Peyer's patch (tissue), 4 donors: Measurements from ENCODE around the gene UBL7. TPM values are rescaled to one million over a fixed set of nuclear protein-coding genes. Genes with fewer than 3 reads are reported as not detected.

Experiments
- DNase-seq, 3 donors: peaks; one replicate each; pipeline ENCODE4 v3.0.0-alpha.2; 2017 to 2019
- H3K27ac ChIP-seq, 4 donors: fragments of 200-600 bp; sonication (generic); one replicate each; pipeline ENCODE4 v1.5.1; 2016 to 2019
- H3K27me3 ChIP-seq, 2 donors: fragments of 200-600 bp; sonication (generic); one replicate each; pipeline ENCODE4 v1.5.1; 2019
- H3K36me3 ChIP-seq, 3 donors: fragments of 200-600 bp; sonication (generic); one replicate each; pipeline ENCODE4 v1.5.1; 2016 to 2019
- H3K4me1 ChIP-seq, 4 donors: fragments of 200-600 bp; sonication (generic); one replicate each; pipeline ENCODE4 v1.5.1; 2016 to 2019
- H3K4me3 ChIP-seq, 4 donors: fragments of 200-600 bp; sonication (generic); 1 replicate in 3 of 4; 2 replicates in 1 of 4; pipeline ENCODE4 v1.5.1; 2016 to 2019; ENCODE audit warnings: mild to moderate bottlenecking in 1 of 4
- H3K9me3 ChIP-seq, 4 donors: fragments of 200-600 bp; sonication (generic); one replicate each; pipeline ENCODE4 v1.5.1; 2016 to 2019; ENCODE audit warnings: mild to moderate bottlenecking in 1 of 4
- POLR2A ChIP-seq, 2 donors: fragments of 450-650 bp; IDR thresholded peaks; one replicate each; pipeline ENCODE4 v1.5.1; 2017; ENCODE audit warnings: antibody characterized with exemption in 2 of 2, mild to moderate bottlenecking in 2 of 2, moderate library complexity in 2 of 2
- total RNA-seq, 4 donors: library from RNA; depleted of rRNA; stranded (reverse); fragments of >200 nt; gene quantifications; one replicate each; pipeline ENCODE4 v1.1.0, GENCODE V29; 2016
- TF ChIP-seq, protein P1 (sequence below), 6 experiments: fragments of 450-650 bp in 4 of 6; fragments of 200-600 bp in 2 of 6; sonication (generic) in 1 of 6; IDR thresholded peaks; one replicate each; pipeline ENCODE4 v1.5.1; 2017 to 2019; ENCODE audit warnings: antibody characterized with exemption in 6 of 6, mild to moderate bottlenecking in 3 of 6, moderate library complexity in 1 of 6

The UBL7 gene
- total RNA-seq, 4 donors from 2014 or later = 22.3 to 39.6 (median 32.6) TPM

DNA sequence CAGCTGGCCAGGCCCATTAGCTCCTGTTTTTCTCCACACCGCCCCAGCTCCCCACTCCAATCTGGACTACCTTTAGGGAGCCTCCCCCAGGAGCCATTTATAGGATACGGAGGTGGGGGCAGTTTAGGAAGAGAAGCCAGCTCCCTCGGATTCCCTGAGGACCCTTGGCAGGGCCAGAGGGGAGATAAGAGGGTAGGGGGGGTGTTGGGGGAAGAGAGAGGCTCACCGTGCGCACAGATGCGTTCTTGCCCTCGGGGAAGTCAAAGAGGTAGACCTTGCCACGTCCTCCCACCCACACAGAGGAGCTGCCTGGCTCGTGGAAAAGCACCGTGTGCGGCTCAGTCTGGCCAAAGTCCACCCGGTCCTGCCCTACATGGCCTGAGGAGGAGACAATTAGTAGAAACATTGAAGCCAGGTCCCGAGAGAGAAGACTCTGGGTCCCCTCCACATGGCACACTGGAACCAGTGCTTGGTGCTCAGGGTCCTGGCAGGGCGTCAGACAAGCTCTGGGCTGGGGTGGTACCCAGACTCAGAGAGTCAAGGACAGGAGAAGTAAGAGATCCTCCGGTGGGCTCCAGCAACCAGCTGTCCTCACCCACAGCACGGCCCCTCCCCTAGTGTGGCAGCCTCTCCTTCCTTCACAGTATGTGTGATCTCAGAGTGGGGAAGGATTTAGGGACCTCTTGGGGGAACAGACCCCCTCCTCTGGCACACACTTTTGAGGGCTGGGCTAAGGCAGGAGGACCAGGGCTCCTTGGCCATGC is 42.2 kb downstream of the UBL7 start:
- H3K36me3 ChIP-seq = no peaks in the 10 kb centered on the region

DNA sequence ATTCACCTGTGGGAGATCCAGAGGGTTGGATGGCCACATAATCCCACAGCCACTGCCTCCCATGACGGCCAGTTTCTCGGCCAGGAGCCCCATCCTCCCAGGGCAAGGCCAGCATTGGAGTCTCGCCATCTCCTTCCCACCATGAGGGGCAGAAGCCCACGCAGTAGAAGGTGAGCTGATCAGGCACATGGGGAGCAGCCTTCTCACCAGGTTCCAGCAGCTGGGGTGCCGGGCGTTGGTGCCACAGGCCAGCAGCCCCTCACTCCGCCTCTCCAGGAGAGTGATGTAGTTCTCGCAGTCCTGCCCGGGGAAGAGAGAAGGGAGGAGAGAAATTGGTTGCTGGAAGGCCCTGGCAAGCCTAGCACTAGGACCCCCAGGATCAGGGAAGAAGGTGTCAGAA is 43.3 kb downstream of the UBL7 start:
- H3K4me1 ChIP-seq = peaks cover 0 to 26% (median 13%) of the 10 kb centered on the region in 4 donors
- no peak overlapping the region for H3K27ac ChIP-seq
- no peaks in the 10 kb centered on the region for H3K27me3 ChIP-seq
- no peak for DNase-seq
- H3K4me3 ChIP-seq = no peak overlapping the region
- H3K9me3 ChIP-seq = no peaks in the 10 kb centered on the region
- no peaks in the 10 kb centered on the region for H3K36me3 ChIP-seq
- TF ChIP-seq, protein P1, sequence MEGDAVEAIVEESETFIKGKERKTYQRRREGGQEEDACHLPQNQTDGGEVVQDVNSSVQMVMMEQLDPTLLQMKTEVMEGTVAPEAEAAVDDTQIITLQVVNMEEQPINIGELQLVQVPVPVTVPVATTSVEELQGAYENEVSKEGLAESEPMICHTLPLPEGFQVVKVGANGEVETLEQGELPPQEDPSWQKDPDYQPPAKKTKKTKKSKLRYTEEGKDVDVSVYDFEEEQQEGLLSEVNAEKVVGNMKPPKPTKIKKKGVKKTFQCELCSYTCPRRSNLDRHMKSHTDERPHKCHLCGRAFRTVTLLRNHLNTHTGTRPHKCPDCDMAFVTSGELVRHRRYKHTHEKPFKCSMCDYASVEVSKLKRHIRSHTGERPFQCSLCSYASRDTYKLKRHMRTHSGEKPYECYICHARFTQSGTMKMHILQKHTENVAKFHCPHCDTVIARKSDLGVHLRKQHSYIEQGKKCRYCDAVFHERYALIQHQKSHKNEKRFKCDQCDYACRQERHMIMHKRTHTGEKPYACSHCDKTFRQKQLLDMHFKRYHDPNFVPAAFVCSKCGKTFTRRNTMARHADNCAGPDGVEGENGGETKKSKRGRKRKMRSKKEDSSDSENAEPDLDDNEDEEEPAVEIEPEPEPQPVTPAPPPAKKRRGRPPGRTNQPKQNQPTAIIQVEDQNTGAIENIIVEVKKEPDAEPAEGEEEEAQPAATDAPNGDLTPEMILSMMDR (IDR thresholded peaks at IDR 0.05) = no peak
- TF ChIP-seq POLR2A (IDR thresholded peaks at IDR 0.05) = no peak

More for the DNA sequence above, 42.2 kb downstream of the UBL7 start:
- Histone ChIP-seq H3K27ac (peak overlapping the region in 1 of 4 donors; percentile 93), H3K27me3 (no peaks in the 10 kb centered on the region), H3K4me3 (no peak overlapping the region), H3K9me3 (no peaks in the 10 kb centered on the region), H3K4me1 (peaks cover 0 to 35% (median 17%) of the 10 kb centered on the region in 4 donors)
- no peak for TF ChIP-seq POLR2A (IDR thresholded peaks at IDR 0.05)
- TF ChIP-seq, protein P1 (IDR thresholded peaks at IDR 0.05) = no peak
- DNase-seq = no peak

GRCh38 chr15:74417225-74417624 is 43.7 kb downstream of the UBL7 start:
- no peak overlapping the region for H3K4me3 ChIP-seq
- H3K9me3 ChIP-seq = no peaks in the 10 kb centered on the region
- H3K27me3 ChIP-seq = no peaks in the 10 kb centered on the region
- peaks cover 0 to 26% (median 12%) of the 10 kb centered on the region in 4 donors for H3K4me1 ChIP-seq
- no peak for DNase-seq
- no peaks in the 10 kb centered on the region for H3K36me3 ChIP-seq
- no peak for TF ChIP-seq POLR2A (IDR thresholded peaks at IDR 0.05)
- TF ChIP-seq, protein P1 (IDR thresholded peaks at IDR 0.05) = no peak
- peak overlapping the region in 1 of 4 donors; percentile 25 for H3K27ac ChIP-seq

- Histone ChIP-seq H3K9me3 (no peaks in the 10 kb centered on the region), H3K36me3 (no peaks in the 10 kb centered on the region), H3K4me1 (peaks cover 0 to 18% (median 8%) of the 10 kb centered on the region in 4 donors), H3K4me3 (no peak overlapping the region), H3K27me3 (no peaks in the 10 kb centered on the region), H3K27ac (peak overlapping the region in 1 of 4 donors; percentile 25)
- DNase-seq = no peak
- TF ChIP-seq POLR2A (IDR thresholded peaks at IDR 0.05) = no peak
- TF ChIP-seq, protein P1 (IDR thresholded peaks at IDR 0.05) = no peak
These were observed 44.7 kb downstream of the UBL7 start for GRCh38 chr15:74415966-74416916.

DNA sequence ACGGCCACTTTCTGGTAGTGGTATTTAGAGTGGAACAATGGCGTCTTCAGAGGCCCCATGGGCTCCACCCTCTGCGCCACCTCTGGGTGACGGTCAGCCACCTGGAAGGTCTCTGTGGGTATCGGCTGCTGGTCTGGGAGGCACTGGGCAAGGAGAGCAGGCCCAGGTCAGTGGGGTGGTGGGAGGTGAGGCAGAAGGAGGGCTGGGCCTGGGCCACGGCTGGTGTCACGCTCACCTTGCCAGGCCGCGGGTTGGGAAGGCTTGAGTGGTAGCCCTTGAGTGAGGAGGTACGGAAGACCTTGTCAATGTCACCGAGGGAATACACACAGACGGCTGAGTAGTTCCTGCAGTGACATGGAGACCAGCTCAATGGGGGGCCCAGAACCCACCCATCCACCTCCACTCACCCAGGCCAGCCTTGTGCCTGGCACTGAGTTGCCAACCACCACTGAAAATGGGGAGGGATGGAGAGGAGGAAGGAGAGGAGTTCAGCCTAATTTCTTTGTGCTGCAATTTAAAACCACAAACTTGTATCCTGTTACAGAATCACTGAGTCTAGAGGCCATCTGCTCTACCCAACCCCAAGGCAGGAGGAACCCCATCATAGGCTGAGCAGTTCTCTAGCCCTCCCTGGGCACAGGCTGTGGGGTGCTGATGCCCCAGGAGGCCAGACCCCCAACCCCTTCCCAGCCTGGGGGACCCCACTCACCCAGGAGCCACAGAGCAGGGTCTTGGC is 46.2 kb downstream of the UBL7 start:
- DNase-seq = no peak
- TF ChIP-seq POLR2A (IDR thresholded peaks at IDR 0.05) = no peak
- TF ChIP-seq, protein P1 (IDR thresholded peaks at IDR 0.05) = no peak
- no peaks in the 10 kb centered on the region for H3K9me3 ChIP-seq
- no peak overlapping the region for H3K4me3 ChIP-seq
- H3K27ac ChIP-seq = no peak overlapping the region
- no peaks in the 10 kb centered on the region for H3K27me3 ChIP-seq
- peaks cover 0 to 9% (median 2%) of the 10 kb centered on the region in 4 donors for H3K4me1 ChIP-seq
- H3K36me3 ChIP-seq = no peaks in the 10 kb centered on the region
